PFSK-1 (cell line): ENCODE data around the gene SLIT3.

ENCODE experiments used
- FOXP2 ChIP-seq: optimal IDR thresholded peaks from 2 replicates; pipeline ENCODE3; 2011; ENCODE audit warnings: borderline replicate concordance, control low read depth, inconsistent platforms; ENCODE audit not compliant: insufficient read depth; ENCODE audit errors: extremely low read length, extremely low read depth
- POLR2AphosphoS5 ChIP-seq: IDR thresholded peaks from 2 replicates; pipeline ENCODE4 v1.6.1; 2012; ENCODE audit warnings: low read depth, mild to moderate bottlenecking, control low read depth, low read length, moderate library complexity
- SIN3A ChIP-seq: IDR thresholded peaks from 2 replicates; pipeline ENCODE4 v1.6.1; 2012; ENCODE audit warnings: mild to moderate bottlenecking, low read length, moderate library complexity, borderline replicate concordance; ENCODE audit not compliant: insufficient read depth
- TAF1 ChIP-seq: IDR thresholded peaks from 2 replicates; pipeline ENCODE4 v1.6.1; 2012; ENCODE audit warnings: low read length, control low read depth, borderline replicate concordance; ENCODE audit not compliant: insufficient read depth
- TF ChIP-seq, protein P1 (sequence below), 2 experiments: IDR thresholded peaks; 2 replicates each; pipeline versions ENCODE4 v1.6.1 to v1.8.0; 2011 to 2012; ENCODE audit warnings: low read depth in 2 of 2, low read length in 2 of 2, control low read depth in 1 of 2, inconsistent platforms in 1 of 2, mild to moderate bottlenecking in 1 of 2, moderate library complexity in 1 of 2; ENCODE audit not compliant: insufficient read depth in 1 of 2

SLIT3 gene

DNA sequence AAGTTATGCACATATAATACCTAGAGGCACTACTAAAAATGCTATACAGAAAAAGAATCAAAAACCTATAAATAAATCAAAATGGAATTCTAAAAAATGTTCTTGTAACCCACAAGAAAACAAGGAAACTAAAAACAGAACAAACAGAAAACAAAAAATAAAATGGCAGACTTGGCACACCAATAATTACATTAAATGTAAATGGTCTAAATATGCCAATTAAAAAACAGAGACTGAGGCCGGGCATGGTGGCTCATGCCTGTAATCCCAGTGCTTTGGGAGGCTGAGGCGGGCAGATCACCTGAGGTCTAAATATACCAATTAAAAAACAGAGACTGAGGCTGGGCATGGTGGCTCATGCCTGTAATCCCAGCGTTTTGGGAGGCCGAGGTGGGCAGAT, 142.2 kb downstream of the SLIT3 start:
- TF ChIP-seq POLR2AphosphoS5 (no peak), SIN3A (no peak), TAF1 (no peak), FOXP2 (no peak)
- TF ChIP-seq, protein P1, sequence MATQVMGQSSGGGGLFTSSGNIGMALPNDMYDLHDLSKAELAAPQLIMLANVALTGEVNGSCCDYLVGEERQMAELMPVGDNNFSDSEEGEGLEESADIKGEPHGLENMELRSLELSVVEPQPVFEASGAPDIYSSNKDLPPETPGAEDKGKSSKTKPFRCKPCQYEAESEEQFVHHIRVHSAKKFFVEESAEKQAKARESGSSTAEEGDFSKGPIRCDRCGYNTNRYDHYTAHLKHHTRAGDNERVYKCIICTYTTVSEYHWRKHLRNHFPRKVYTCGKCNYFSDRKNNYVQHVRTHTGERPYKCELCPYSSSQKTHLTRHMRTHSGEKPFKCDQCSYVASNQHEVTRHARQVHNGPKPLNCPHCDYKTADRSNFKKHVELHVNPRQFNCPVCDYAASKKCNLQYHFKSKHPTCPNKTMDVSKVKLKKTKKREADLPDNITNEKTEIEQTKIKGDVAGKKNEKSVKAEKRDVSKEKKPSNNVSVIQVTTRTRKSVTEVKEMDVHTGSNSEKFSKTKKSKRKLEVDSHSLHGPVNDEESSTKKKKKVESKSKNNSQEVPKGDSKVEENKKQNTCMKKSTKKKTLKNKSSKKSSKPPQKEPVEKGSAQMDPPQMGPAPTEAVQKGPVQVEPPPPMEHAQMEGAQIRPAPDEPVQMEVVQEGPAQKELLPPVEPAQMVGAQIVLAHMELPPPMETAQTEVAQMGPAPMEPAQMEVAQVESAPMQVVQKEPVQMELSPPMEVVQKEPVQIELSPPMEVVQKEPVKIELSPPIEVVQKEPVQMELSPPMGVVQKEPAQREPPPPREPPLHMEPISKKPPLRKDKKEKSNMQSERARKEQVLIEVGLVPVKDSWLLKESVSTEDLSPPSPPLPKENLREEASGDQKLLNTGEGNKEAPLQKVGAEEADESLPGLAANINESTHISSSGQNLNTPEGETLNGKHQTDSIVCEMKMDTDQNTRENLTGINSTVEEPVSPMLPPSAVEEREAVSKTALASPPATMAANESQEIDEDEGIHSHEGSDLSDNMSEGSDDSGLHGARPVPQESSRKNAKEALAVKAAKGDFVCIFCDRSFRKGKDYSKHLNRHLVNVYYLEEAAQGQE (IDR thresholded peaks at IDR 0.05; ENCODE audit: insufficient read depth in 1 of 2, low read depth in 2 of 2, low read length in 2 of 2) = no peak

GRCh38 chr5:169157064-169157463, 143.9 kb downstream of the SLIT3 start:
- TF ChIP-seq, protein P1 (IDR thresholded peaks at IDR 0.05; ENCODE audit: insufficient read depth in 1 of 2, low read depth in 2 of 2, low read length in 2 of 2) = no peak
- no peak for TF ChIP-seq TAF1
- no peak for TF ChIP-seq FOXP2
- no peak for TF ChIP-seq SIN3A
- no peak for TF ChIP-seq POLR2AphosphoS5

DNA sequence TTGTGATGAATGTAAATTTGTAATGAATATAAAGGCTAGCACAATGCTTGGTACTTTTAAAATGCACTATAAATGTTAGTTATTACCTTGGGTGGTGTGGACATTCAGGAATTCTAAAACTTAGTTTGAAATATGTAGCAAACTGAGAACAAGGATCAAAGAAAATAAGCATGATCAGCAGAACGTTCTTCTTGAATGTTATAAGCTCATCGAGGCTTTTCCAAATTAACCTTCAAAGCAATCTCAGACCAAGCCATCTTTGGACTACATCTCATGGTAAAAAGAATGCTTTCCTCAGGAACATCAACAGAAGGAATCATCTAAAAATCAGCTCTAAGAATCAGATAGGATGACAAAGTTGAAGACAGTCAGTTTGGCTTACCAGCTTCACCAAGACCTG, 146.3 kb downstream of the SLIT3 start:
- TF ChIP-seq SIN3A = no peak
- no peak for TF ChIP-seq TAF1
- TF ChIP-seq, protein P1 (IDR thresholded peaks at IDR 0.05; ENCODE audit: insufficient read depth in 1 of 2, low read depth in 2 of 2, low read length in 2 of 2) = no peak
- no peak for TF ChIP-seq FOXP2
- TF ChIP-seq POLR2AphosphoS5 = no peak

GRCh38 chr5:169153405-169153804, 147.5 kb downstream of the SLIT3 start:
- TF ChIP-seq SIN3A = no peak
- TF ChIP-seq POLR2AphosphoS5 = no peak
- no peak for TF ChIP-seq TAF1
- TF ChIP-seq, protein P1 (IDR thresholded peaks at IDR 0.05; ENCODE audit: insufficient read depth in 1 of 2, low read depth in 2 of 2, low read length in 2 of 2) = no peak
- no peak for TF ChIP-seq FOXP2

DNA sequence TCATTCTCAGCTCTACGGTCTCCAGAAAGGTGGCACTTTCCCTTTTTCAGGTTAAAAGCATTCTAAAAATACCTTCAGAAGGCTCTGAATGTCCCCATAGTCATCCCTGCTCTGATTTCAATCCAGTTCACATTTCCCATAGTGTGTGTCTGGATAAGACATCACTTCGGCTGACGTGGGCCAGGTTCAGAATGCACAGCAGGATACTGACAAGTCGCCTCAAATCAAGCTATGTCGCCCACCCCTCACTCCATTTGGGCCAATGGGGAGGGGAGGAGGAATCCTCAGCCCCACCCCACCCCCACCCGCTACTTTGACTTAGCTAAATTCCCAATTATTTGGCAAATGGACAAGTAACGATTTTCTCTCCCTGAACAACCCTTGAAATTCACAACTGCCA, 148.0 kb downstream of the SLIT3 start:
- TF ChIP-seq TAF1 = no peak
- TF ChIP-seq SIN3A = no peak
- TF ChIP-seq FOXP2 = no peak
- TF ChIP-seq POLR2AphosphoS5 = no peak
- TF ChIP-seq, protein P1 (IDR thresholded peaks at IDR 0.05; ENCODE audit: insufficient read depth in 1 of 2, low read depth in 2 of 2, low read length in 2 of 2) = no peak
